Stimulated activated effector memory CD8-positive, alpha-beta T cell treated with anti-CD3 and anti-CD28 coated beads, Interleukin-12 subunit alpha, Interleukin-12 subunit beta, amount 100 ng/mL, for 72 hours (primary cell): Measurements from ENCODE around the gene PARD3B.

Experiments
- ATAC-seq: fragments of 150-1000 bp; cut with Tn5 transposase; 2 replicates; pipeline ENCODE4 v1.10.0; 2021
- DNase-seq, 2 donors: peaks; one replicate each; pipeline ENCODE4 v3.0.0; 2021 to 2022; ENCODE audit warnings: low spot score in 2 of 2
- H3K27ac Mint-ChIP-seq: one replicate; pipeline ENCODE4 v1.8.0; 2022; ENCODE audit warnings: mild to moderate bottlenecking, mixed read lengths
- H3K36me3 Mint-ChIP-seq: one replicate; pipeline ENCODE4 v1.8.0; 2022; ENCODE audit warnings: mild to moderate bottlenecking, mixed read lengths
- H3K4me1 Mint-ChIP-seq: one replicate; pipeline ENCODE4 v1.8.0; 2022; ENCODE audit warnings: mixed read lengths
- H3K4me3 Mint-ChIP-seq: one replicate; pipeline ENCODE4 v1.8.0; 2022; ENCODE audit warnings: mild to moderate bottlenecking, mixed read lengths
- H3K9me3 Mint-ChIP-seq: one replicate; pipeline ENCODE4 v1.8.0; 2022; ENCODE audit warnings: mixed read lengths

Gene PARD3B

GRCh38 chr2:205245001-205245400, 699.7 kb downstream of the PARD3B start:
- Mint-ChIP-seq H3K9me3 (no peaks in the 10 kb centered on the region), H3K4me3 (no peak overlapping the region), H3K27ac (no peak overlapping the region), H3K36me3 (no peaks in the 10 kb centered on the region), H3K4me1 (no peaks in the 10 kb centered on the region)
- DNase-seq: no peak
- no peak for ATAC-seq

- no peak for ATAC-seq
- Mint-ChIP-seq H3K36me3 (no peaks in the 10 kb centered on the region), H3K4me3 (no peak overlapping the region), H3K4me1 (no peaks in the 10 kb centered on the region), H3K27ac (no peak overlapping the region), H3K9me3 (no peaks in the 10 kb centered on the region)
- no peak for DNase-seq
These were observed 700.4 kb downstream of the PARD3B start for GRCh38 chr2:205245652-205246051.

GRCh38 chr2:205259121-205259520, 713.8 kb downstream of the PARD3B start:
- H3K27ac Mint-ChIP-seq: no peak overlapping the region
- DNase-seq: no peak

GRCh38 chr2:205261516-205262020, 716.3 kb downstream of the PARD3B start:
- no peaks in the 10 kb centered on the region for H3K9me3 Mint-ChIP-seq
- H3K4me3 Mint-ChIP-seq: no peak overlapping the region
- DNase-seq: no peak
- no peaks in the 10 kb centered on the region for H3K4me1 Mint-ChIP-seq
- no peaks in the 10 kb centered on the region for H3K36me3 Mint-ChIP-seq
- no peak for ATAC-seq
- no peak overlapping the region for H3K27ac Mint-ChIP-seq

More at GRCh38 chr2:205259121-205259520, 713.8 kb downstream of the PARD3B start:
- Mint-ChIP-seq H3K9me3 (peaks cover 3% of the 10 kb centered on the region), H3K4me3 (no peak overlapping the region), H3K36me3 (no peaks in the 10 kb centered on the region), H3K4me1 (no peaks in the 10 kb centered on the region)
- ATAC-seq: no peak

GRCh38 chr2:205267323-205267722, 722.0 kb downstream of the PARD3B start:
- Mint-ChIP-seq H3K9me3 (no peaks in the 10 kb centered on the region), H3K4me1 (no peaks in the 10 kb centered on the region), H3K36me3 (no peaks in the 10 kb centered on the region), H3K4me3 (no peak overlapping the region), H3K27ac (no peak overlapping the region)
- ATAC-seq: no peak
- DNase-seq: no peak

GRCh38 chr2:205270689-205271088, 725.4 kb downstream of the PARD3B start:
- H3K4me1 Mint-ChIP-seq: no peaks in the 10 kb centered on the region
- no peaks in the 10 kb centered on the region for H3K9me3 Mint-ChIP-seq
- H3K36me3 Mint-ChIP-seq: no peaks in the 10 kb centered on the region
- H3K4me3 Mint-ChIP-seq: no peak overlapping the region
- DNase-seq (no peak), ATAC-seq (no peak)
- H3K27ac Mint-ChIP-seq: no peak overlapping the region

- H3K36me3 Mint-ChIP-seq: no peaks in the 10 kb centered on the region
- no peak overlapping the region for H3K27ac Mint-ChIP-seq
- no peak for DNase-seq
- no peak for ATAC-seq
- H3K4me3 Mint-ChIP-seq: no peak overlapping the region
- peaks cover 5% of the 10 kb centered on the region for H3K9me3 Mint-ChIP-seq
- H3K4me1 Mint-ChIP-seq: no peaks in the 10 kb centered on the region
These were observed 727.9 kb downstream of the PARD3B start for GRCh38 chr2:205273148-205273547.

GRCh38 chr2:205273627-205274026, 728.4 kb downstream of the PARD3B start:
- no peak overlapping the region for H3K27ac Mint-ChIP-seq
- DNase-seq (no peak), ATAC-seq (no peak)
- no peaks in the 10 kb centered on the region for H3K36me3 Mint-ChIP-seq
- no peak overlapping the region for H3K4me3 Mint-ChIP-seq
- no peaks in the 10 kb centered on the region for H3K4me1 Mint-ChIP-seq
- H3K9me3 Mint-ChIP-seq: peaks cover 5% of the 10 kb centered on the region

GRCh38 chr2:205274801-205275200, 729.5 kb downstream of the PARD3B start:
- Mint-ChIP-seq H3K9me3 (peaks cover 5% of the 10 kb centered on the region), H3K27ac (no peak overlapping the region), H3K36me3 (no peaks in the 10 kb centered on the region), H3K4me1 (no peaks in the 10 kb centered on the region), H3K4me3 (no peak overlapping the region)
- ATAC-seq (no peak), DNase-seq (no peak)

- DNase-seq (no peak), ATAC-seq (no peak)
- Mint-ChIP-seq H3K36me3 (no peaks in the 10 kb centered on the region), H3K4me3 (no peak overlapping the region), H3K27ac (no peak overlapping the region), H3K4me1 (no peaks in the 10 kb centered on the region), H3K9me3 (peaks cover 5% of the 10 kb centered on the region)
These were observed 731.0 kb downstream of the PARD3B start for GRCh38 chr2:205276116-205276777.

- Mint-ChIP-seq H3K4me1 (no peaks in the 10 kb centered on the region), H3K27ac (no peak overlapping the region), H3K4me3 (no peak overlapping the region), H3K36me3 (no peaks in the 10 kb centered on the region), H3K9me3 (peaks cover 5% of the 10 kb centered on the region)
- DNase-seq: no peak
- no peak for ATAC-seq
These were observed 735.4 kb downstream of the PARD3B start for GRCh38 chr2:205280596-205281236.

GRCh38 chr2:205283736-205284270, 738.5 kb downstream of the PARD3B start:
- Mint-ChIP-seq H3K36me3 (no peaks in the 10 kb centered on the region), H3K27ac (no peak overlapping the region), H3K4me1 (no peaks in the 10 kb centered on the region), H3K4me3 (no peak overlapping the region), H3K9me3 (no peaks in the 10 kb centered on the region)
- DNase-seq (no peak), ATAC-seq (no peak)

- DNase-seq (no peak), ATAC-seq (no peak)
- Mint-ChIP-seq H3K4me1 (no peaks in the 10 kb centered on the region), H3K36me3 (no peaks in the 10 kb centered on the region), H3K4me3 (no peak overlapping the region), H3K9me3 (no peaks in the 10 kb centered on the region), H3K27ac (no peak overlapping the region)
These were observed 739.1 kb downstream of the PARD3B start for GRCh38 chr2:205284334-205284733.

GRCh38 chr2:205287316-205287715, 742.0 kb downstream of the PARD3B start:
- Mint-ChIP-seq H3K4me3 (no peak overlapping the region), H3K4me1 (no peaks in the 10 kb centered on the region), H3K36me3 (no peaks in the 10 kb centered on the region), H3K27ac (peak overlapping the region; percentile 11), H3K9me3 (no peaks in the 10 kb centered on the region)
- DNase-seq: no peak
- peak; percentile 40 for ATAC-seq

GRCh38 chr2:205288686-205289085, 743.4 kb downstream of the PARD3B start:
- no peak for DNase-seq
- ATAC-seq: no peak
- Mint-ChIP-seq H3K4me1 (no peaks in the 10 kb centered on the region), H3K36me3 (no peaks in the 10 kb centered on the region), H3K9me3 (no peaks in the 10 kb centered on the region), H3K4me3 (no peak overlapping the region), H3K27ac (no peak overlapping the region)

- H3K36me3 Mint-ChIP-seq: no peaks in the 10 kb centered on the region
- H3K9me3 Mint-ChIP-seq: no peaks in the 10 kb centered on the region
- no peak overlapping the region for H3K4me3 Mint-ChIP-seq
These were observed 745.0 kb downstream of the PARD3B start for GRCh38 chr2:205290299-205290698.

More at GRCh38 chr2:205290299-205290698, 745.0 kb downstream of the PARD3B start:
- ATAC-seq: no peak
- Mint-ChIP-seq H3K27ac (no peak overlapping the region), H3K4me1 (no peaks in the 10 kb centered on the region)
- no peak for DNase-seq
